ENCODE measurements around the gene KIAA0825. TPM values are rescaled to one million over a fixed set of nuclear protein-coding genes. Genes with fewer than 3 reads are reported as not detected.

KIAA0825 gene
- total RNA-seq, 1 donor from 2014 or later, result 5.8 TPM

DNA sequence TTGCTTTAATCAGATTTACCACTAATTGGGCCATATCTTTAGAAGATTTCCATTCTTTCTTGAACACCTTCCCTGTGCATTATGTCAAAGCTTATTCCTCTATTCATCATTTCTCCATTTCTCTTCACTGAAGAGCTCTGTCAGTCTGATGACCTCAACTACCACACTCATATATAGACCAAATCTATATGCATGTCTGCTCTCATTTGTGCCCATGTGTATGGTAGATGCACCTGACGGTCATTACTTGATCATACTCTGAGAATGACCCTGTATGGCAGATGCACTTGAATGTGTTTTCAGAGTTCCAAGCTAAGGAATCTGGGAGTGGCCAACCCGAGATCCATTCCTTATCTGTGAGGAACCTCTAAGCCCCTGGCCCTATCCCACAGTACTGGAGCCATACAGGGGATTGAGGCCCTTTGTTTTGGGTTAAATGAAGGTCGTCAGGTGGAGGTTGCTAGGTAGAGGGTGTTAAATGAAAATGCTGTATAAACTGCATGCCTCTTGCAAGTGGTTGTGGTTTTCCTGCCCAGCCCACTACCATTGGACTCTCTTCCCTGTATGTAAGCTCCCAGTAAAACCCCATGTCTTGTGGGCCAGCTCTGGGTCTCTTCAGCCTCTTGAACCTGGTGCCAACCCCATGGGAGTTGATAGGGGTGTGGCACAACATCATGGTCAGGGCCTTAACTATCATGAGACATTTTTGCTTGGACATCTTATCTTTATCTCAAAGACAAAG lies 229.5 kb downstream of the KIAA0825 start:
- DNase-seq (ENCODE audit: low spot score, unreplicated experiment), result no peak
- peaks cover 15% of the 10 kb centered on the region for H3K4me1 Mint-ChIP-seq (ENCODE audit: low read depth)
- peaks cover 4% of the 10 kb centered on the region for H3K36me3 Mint-ChIP-seq (ENCODE audit: insufficient read depth)
- peaks cover 4% of the 10 kb centered on the region for H3K9me3 Mint-ChIP-seq (ENCODE audit: low read depth)
- H3K27me3 Mint-ChIP-seq, result peaks cover 2% of the 10 kb centered on the region
- no peak overlapping the region for H3K27ac Mint-ChIP-seq
- TF ChIP-seq, protein P1, sequence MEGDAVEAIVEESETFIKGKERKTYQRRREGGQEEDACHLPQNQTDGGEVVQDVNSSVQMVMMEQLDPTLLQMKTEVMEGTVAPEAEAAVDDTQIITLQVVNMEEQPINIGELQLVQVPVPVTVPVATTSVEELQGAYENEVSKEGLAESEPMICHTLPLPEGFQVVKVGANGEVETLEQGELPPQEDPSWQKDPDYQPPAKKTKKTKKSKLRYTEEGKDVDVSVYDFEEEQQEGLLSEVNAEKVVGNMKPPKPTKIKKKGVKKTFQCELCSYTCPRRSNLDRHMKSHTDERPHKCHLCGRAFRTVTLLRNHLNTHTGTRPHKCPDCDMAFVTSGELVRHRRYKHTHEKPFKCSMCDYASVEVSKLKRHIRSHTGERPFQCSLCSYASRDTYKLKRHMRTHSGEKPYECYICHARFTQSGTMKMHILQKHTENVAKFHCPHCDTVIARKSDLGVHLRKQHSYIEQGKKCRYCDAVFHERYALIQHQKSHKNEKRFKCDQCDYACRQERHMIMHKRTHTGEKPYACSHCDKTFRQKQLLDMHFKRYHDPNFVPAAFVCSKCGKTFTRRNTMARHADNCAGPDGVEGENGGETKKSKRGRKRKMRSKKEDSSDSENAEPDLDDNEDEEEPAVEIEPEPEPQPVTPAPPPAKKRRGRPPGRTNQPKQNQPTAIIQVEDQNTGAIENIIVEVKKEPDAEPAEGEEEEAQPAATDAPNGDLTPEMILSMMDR (IDR thresholded peaks at IDR 0.05; ENCODE audit: unreplicated experiment), result no peak
- no peak overlapping the region for H3K4me3 Mint-ChIP-seq (ENCODE audit: low read depth)

DNA sequence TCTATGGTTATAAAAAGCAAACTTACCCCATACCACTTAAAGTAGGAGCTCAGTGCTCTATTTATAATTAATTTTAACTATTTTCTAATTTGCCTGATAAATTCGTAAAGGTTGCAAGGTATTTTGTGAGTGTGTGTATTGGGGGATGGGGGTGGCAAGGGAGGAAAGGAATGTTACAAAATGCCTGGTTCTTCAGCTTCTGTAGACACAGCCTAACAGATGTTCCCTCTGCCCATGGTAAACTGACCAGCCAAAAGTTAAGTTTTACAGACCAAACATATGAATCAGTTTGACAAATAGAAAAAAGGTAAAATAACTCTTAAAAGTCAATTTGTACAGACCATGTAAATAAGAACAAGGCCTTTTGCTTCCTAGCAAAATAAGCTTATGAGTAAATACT lies 232.6 kb downstream of the KIAA0825 start:
- H3K4me1 Mint-ChIP-seq (ENCODE audit: low read depth), result peaks cover 11% of the 10 kb centered on the region
- H3K9me3 Mint-ChIP-seq (ENCODE audit: low read depth), result peaks cover 4% of the 10 kb centered on the region
- TF ChIP-seq, protein P1 (IDR thresholded peaks at IDR 0.05; ENCODE audit: unreplicated experiment), result no peak
- H3K27ac Mint-ChIP-seq, result no peak overlapping the region
- H3K27me3 Mint-ChIP-seq, result peaks cover 9% of the 10 kb centered on the region
- H3K4me3 Mint-ChIP-seq (ENCODE audit: low read depth), result no peak overlapping the region
- peaks cover 4% of the 10 kb centered on the region for H3K36me3 Mint-ChIP-seq (ENCODE audit: insufficient read depth)
- no peak for DNase-seq (ENCODE audit: low spot score, unreplicated experiment)

DNA sequence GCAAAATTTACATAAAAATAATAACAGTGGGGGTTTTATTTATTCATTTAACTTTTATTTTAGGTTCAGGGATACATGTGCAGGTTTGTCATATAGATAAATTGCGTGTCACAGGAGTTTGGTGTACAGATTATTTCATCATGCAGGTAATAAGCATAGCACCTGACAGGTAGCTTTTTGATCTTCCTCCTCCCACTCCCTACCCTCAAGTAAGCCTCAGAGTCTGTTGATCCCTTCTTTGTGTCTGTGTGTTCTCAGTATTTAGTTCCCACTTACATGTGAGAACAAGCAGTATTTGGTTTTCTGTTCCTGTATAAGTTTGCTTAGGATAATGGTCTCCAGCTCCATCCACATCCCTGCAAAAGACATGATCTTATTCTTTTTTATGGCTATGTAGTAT lies 240.3 kb downstream of the KIAA0825 start:
- Mint-ChIP-seq H3K27ac (peak overlapping the region; percentile 12), H3K9me3 (ENCODE audit: low read depth) (no peaks in the 10 kb centered on the region), H3K4me3 (ENCODE audit: low read depth) (no peak overlapping the region), H3K4me1 (ENCODE audit: low read depth) (peaks cover 14% of the 10 kb centered on the region), H3K36me3 (ENCODE audit: insufficient read depth) (no peaks in the 10 kb centered on the region), H3K27me3 (peaks cover 23% of the 10 kb centered on the region)
- no peak for DNase-seq (ENCODE audit: low spot score, unreplicated experiment)
- TF ChIP-seq, protein P1 (IDR thresholded peaks at IDR 0.05; ENCODE audit: unreplicated experiment), result no peak

DNA sequence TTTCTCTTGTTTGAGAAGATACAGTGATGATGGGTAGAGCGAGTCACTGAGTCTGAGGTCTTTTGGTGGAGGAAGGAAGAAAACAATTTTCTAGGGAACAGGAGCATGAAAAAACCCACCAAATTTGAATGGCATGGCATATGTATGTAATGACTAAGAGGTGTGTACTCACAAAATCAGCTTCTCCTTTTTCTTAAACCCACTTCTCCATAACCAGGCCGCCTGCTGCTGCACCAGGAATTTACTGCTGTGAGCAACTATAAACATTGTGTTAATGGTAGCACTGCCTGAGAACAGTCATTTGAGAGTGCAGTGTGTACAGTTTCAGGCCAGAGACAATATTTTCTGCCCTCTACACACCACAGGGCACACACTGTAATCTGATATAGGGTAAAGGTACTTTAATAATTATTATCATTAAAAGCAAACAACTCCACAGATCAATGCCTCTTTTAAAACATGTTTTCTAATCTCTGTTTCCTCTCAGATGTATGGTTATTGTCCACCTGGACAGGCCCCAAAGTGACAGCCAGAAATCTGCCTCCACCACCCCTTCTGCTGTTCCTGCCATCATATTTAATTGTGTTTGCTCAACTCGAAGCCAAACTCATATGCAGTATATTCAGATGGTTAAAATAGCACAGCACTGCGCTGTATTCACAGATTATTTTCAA lies 241.6 kb downstream of the KIAA0825 start:
- H3K27ac Mint-ChIP-seq, result no peak overlapping the region
- H3K27me3 Mint-ChIP-seq, result peaks cover 29% of the 10 kb centered on the region

DNA sequence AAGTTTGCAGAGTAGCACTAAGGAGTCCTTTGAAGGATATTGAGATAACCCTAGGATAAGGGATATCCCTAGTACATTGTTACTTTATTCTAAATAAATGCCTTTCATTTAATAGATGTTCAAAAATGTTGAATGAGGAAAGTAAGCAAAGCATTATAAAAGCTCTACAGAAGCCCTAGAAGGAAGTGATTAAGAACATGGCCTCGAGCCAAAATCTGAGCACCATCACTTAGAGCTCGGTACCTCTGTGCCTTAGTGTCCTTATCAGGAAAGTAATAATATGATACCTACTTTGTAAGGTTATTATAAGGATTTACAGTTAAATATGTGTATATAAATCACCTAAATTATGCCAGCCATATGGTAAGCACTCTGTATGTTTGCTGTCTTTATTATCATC lies 242.6 kb downstream of the KIAA0825 start:
- Mint-ChIP-seq H3K9me3 (ENCODE audit: low read depth) (no peaks in the 10 kb centered on the region), H3K27ac (no peak overlapping the region), H3K27me3 (peaks cover 36% of the 10 kb centered on the region), H3K4me3 (ENCODE audit: low read depth) (no peak overlapping the region), H3K4me1 (ENCODE audit: low read depth) (peaks cover 12% of the 10 kb centered on the region), H3K36me3 (ENCODE audit: insufficient read depth) (no peaks in the 10 kb centered on the region)
- DNase-seq (ENCODE audit: low spot score, unreplicated experiment), result no peak
- TF ChIP-seq, protein P1 (IDR thresholded peaks at IDR 0.05; ENCODE audit: unreplicated experiment), result no peak

More for the DNA sequence above, 241.6 kb downstream of the KIAA0825 start:
- TF ChIP-seq, protein P1 (IDR thresholded peaks at IDR 0.05; ENCODE audit: unreplicated experiment), result no peak
- Mint-ChIP-seq H3K36me3 (ENCODE audit: insufficient read depth) (no peaks in the 10 kb centered on the region), H3K4me3 (ENCODE audit: low read depth) (no peak overlapping the region), H3K9me3 (ENCODE audit: low read depth) (no peaks in the 10 kb centered on the region), H3K4me1 (ENCODE audit: low read depth) (peaks cover 14% of the 10 kb centered on the region)
- no peak for DNase-seq (ENCODE audit: low spot score, unreplicated experiment)

All from progenitor cell of endocrine pancreas (in vitro differentiated cells).